Activated CD4-positive, alpha-beta memory T cell treated with anti-CD3 and anti-CD28 coated beads, Interleukin-2, amount 10 ng/mL, durations not matched to agents 7 days and 5 days (primary cell): ENCODE measurements around the gene CNST. TPM values are rescaled to one million over a fixed set of nuclear protein-coding genes. Genes with fewer than 3 reads are reported as not detected.
"Not testable (repeated sequence)": the region's sequence is repeated elsewhere in the genome, so short reads cannot be mapped to it uniquely, and the experiment has no call there.

ENCODE experiments used
- CTCF ChIA-PET: fragments of 350-600 bp; sonication (Branson Sonifier 250); formaldehyde crosslinking; loops from one replicate; lab custom pipeline; 2021; ENCODE audit warnings: antibody characterized with exemption, inconsistent platforms; lab: Charles Lee
- POLR2A ChIA-PET: fragments of 350-600 bp; sonication (Branson Sonifier 250); formaldehyde crosslinking; loops from one replicate; lab custom pipeline; 2021; ENCODE audit warnings: antibody characterized with exemption; lab: Charles Lee
- DNase-seq: peaks from one replicate; pipeline ENCODE4 v3.0.0-alpha.2; 2020
- H3K27ac Mint-ChIP-seq: one replicate; pipeline ENCODE4 v1.8.0; 2021; ENCODE audit warnings: mild to moderate bottlenecking, mixed read lengths
- H3K27me3 Mint-ChIP-seq: one replicate; pipeline ENCODE4 v1.8.0; 2021; ENCODE audit warnings: mixed read lengths
- H3K36me3 Mint-ChIP-seq: one replicate; pipeline ENCODE4 v1.8.0; 2021; ENCODE audit warnings: low read depth, mixed read lengths
- H3K4me1 Mint-ChIP-seq: one replicate; pipeline ENCODE4 v1.8.0; 2021; ENCODE audit warnings: mixed read lengths
- H3K4me3 Mint-ChIP-seq: one replicate; pipeline ENCODE4 v1.8.0; 2021; ENCODE audit warnings: mild to moderate bottlenecking, mixed read lengths
- H3K9me3 Mint-ChIP-seq: one replicate; pipeline ENCODE4 v1.8.0; 2021; ENCODE audit warnings: mixed read lengths
- total RNA-seq, 2 experiments: library from RNA; stranded (reverse); gene quantifications; one replicate each; pipeline ENCODE4 v1.2.3, GENCODE V29; 2021

The CNST gene
- total RNA-seq, 2 experiments from 2014 or later, result 36.2 to 39.3 TPM

- ChIA-PET POLR2A (no interaction called here), CTCF (interaction anchor here (0.9 to 1.2 kb wide), 2 partner anchors 13 to 155 kb away, joined by 3 to 4 read pairs; no protein-coding TSS in a partner anchor)
- Mint-ChIP-seq H3K27ac (no peak overlapping the region), H3K4me1 (no peaks in the 10 kb centered on the region), H3K4me3 (no peak overlapping the region), H3K27me3 (peaks cover 2% of the 10 kb centered on the region), H3K9me3 (peaks cover 13% of the 10 kb centered on the region), H3K36me3 (peaks cover 3% of the 10 kb centered on the region)
- DNase-seq, result no peak
Observed at GRCh38 chr1:246534114-246534513, 32.1 kb upstream of the CNST start.

- DNase-seq, result no peak
- peaks cover 4% of the 10 kb centered on the region for H3K36me3 Mint-ChIP-seq
- POLR2A ChIA-PET, result interaction anchor here (0.5 kb wide), 1 partner anchor 383 kb away, joined by 3 read pairs; no protein-coding TSS in a partner anchor
Observed at GRCh38 chr1:246537441-246537840, 28.8 kb upstream of the CNST start.

GRCh38 chr1:246537887-246538286 is 28.4 kb upstream of the CNST start:
- no peaks in the 10 kb centered on the region for H3K9me3 Mint-ChIP-seq
- H3K4me3 Mint-ChIP-seq, result no peak overlapping the region
- H3K4me1 Mint-ChIP-seq, result no peaks in the 10 kb centered on the region
- H3K27ac Mint-ChIP-seq, result no peak overlapping the region
- no peak for DNase-seq
- no peaks in the 10 kb centered on the region for H3K27me3 Mint-ChIP-seq
- H3K36me3 Mint-ChIP-seq, result peaks cover 4% of the 10 kb centered on the region
- ChIA-PET CTCF (no interaction called here), POLR2A (no interaction called here)

More at GRCh38 chr1:246537441-246537840, 28.8 kb upstream of the CNST start:
- H3K27ac Mint-ChIP-seq, result no peak overlapping the region
- no peak overlapping the region for H3K4me3 Mint-ChIP-seq
- no peaks in the 10 kb centered on the region for H3K4me1 Mint-ChIP-seq
- CTCF ChIA-PET, result no interaction called here
- H3K9me3 Mint-ChIP-seq, result no peaks in the 10 kb centered on the region
- no peaks in the 10 kb centered on the region for H3K27me3 Mint-ChIP-seq

GRCh38 chr1:246540738-246541491 is 25.3 kb upstream of the CNST start:
- CTCF ChIA-PET, result no interaction called here
- H3K27me3 Mint-ChIP-seq, result no peaks in the 10 kb centered on the region
- H3K4me3 Mint-ChIP-seq, result no peak overlapping the region

GRCh38 chr1:246544001-246544400 is 22.3 kb upstream of the CNST start:
- DNase-seq, result no peak
- no peaks in the 10 kb centered on the region for H3K27me3 Mint-ChIP-seq
- H3K4me3 Mint-ChIP-seq, result no peak overlapping the region
- H3K27ac Mint-ChIP-seq, result no peak overlapping the region
- no peaks in the 10 kb centered on the region for H3K9me3 Mint-ChIP-seq
- CTCF ChIA-PET, result no interaction called here
- POLR2A ChIA-PET, result no interaction called here
- H3K4me1 Mint-ChIP-seq, result no peaks in the 10 kb centered on the region
- peaks cover 21% of the 10 kb centered on the region for H3K36me3 Mint-ChIP-seq

More at GRCh38 chr1:246540738-246541491, 25.3 kb upstream of the CNST start:
- POLR2A ChIA-PET, result interaction anchor here (1.7 kb wide), 1 partner anchor 25 kb away, joined by 5 read pairs; the partner anchor contains the start of genes CNST and TFB2M
- Mint-ChIP-seq H3K4me1 (no peaks in the 10 kb centered on the region), H3K36me3 (peaks cover 14% of the 10 kb centered on the region), H3K27ac (no peak overlapping the region), H3K9me3 (no peaks in the 10 kb centered on the region)
- DNase-seq, result no peak

- no peak overlapping the region for H3K4me3 Mint-ChIP-seq
Observed at GRCh38 chr1:246549665-246550064, 16.6 kb upstream of the CNST start.

GRCh38 chr1:246550402-246550801 is 15.9 kb upstream of the CNST start:
- POLR2A ChIA-PET, result no interaction called here
- Mint-ChIP-seq H3K36me3 (peaks cover 37% of the 10 kb centered on the region), H3K4me3 (no peak overlapping the region), H3K27ac (no peak overlapping the region), H3K4me1 (no peaks in the 10 kb centered on the region), H3K9me3 (no peaks in the 10 kb centered on the region), H3K27me3 (no peaks in the 10 kb centered on the region)
- DNase-seq, result no peak
- CTCF ChIA-PET, result no interaction called here

More at GRCh38 chr1:246549665-246550064, 16.6 kb upstream of the CNST start:
- POLR2A ChIA-PET, result no interaction called here
- no peaks in the 10 kb centered on the region for H3K4me1 Mint-ChIP-seq
- peaks cover 33% of the 10 kb centered on the region for H3K36me3 Mint-ChIP-seq
- H3K9me3 Mint-ChIP-seq, result no peaks in the 10 kb centered on the region
- CTCF ChIA-PET, result no interaction called here
- DNase-seq, result no peak
- no peak overlapping the region for H3K27ac Mint-ChIP-seq
- H3K27me3 Mint-ChIP-seq, result no peaks in the 10 kb centered on the region

- CTCF ChIA-PET, result no interaction called here
- Mint-ChIP-seq H3K4me3 (no peak overlapping the region), H3K4me1 (no peaks in the 10 kb centered on the region), H3K9me3 (no peaks in the 10 kb centered on the region), H3K36me3 (peaks cover 42% of the 10 kb centered on the region), H3K27ac (no peak overlapping the region), H3K27me3 (no peaks in the 10 kb centered on the region)
- POLR2A ChIA-PET, result no interaction called here
- no peak for DNase-seq
Observed at GRCh38 chr1:246552110-246552509, 14.1 kb upstream of the CNST start.

GRCh38 chr1:246554201-246554600 is 12.1 kb upstream of the CNST start:
- Mint-ChIP-seq H3K4me1 (no peaks in the 10 kb centered on the region), H3K36me3 (peaks cover 45% of the 10 kb centered on the region), H3K27me3 (no peaks in the 10 kb centered on the region), H3K4me3 (no peak overlapping the region), H3K27ac (no peak overlapping the region), H3K9me3 (no peaks in the 10 kb centered on the region)
- no peak for DNase-seq
- ChIA-PET CTCF (interaction anchor here (0.6 kb wide), 1 partner anchor 56 kb away, joined by 3 read pairs; no protein-coding TSS in a partner anchor), POLR2A (no interaction called here)

- Mint-ChIP-seq H3K4me1 (peaks cover 3% of the 10 kb centered on the region), H3K9me3 (no peaks in the 10 kb centered on the region), H3K36me3 (peaks cover 41% of the 10 kb centered on the region), H3K27ac (no peak overlapping the region), H3K4me3 (no peak overlapping the region), H3K27me3 (no peaks in the 10 kb centered on the region)
- DNase-seq, result no peak
- ChIA-PET POLR2A (no interaction called here), CTCF (no interaction called here)
Observed at GRCh38 chr1:246558041-246558440, 8.2 kb upstream of the CNST start.

- H3K27me3 Mint-ChIP-seq, result no peaks in the 10 kb centered on the region
- peaks cover 36% of the 10 kb centered on the region for H3K36me3 Mint-ChIP-seq
- H3K4me3 Mint-ChIP-seq, result no peak overlapping the region
- peaks cover 9% of the 10 kb centered on the region for H3K4me1 Mint-ChIP-seq
- H3K27ac Mint-ChIP-seq, result peak overlapping the region; percentile 21
- H3K9me3 Mint-ChIP-seq, result no peaks in the 10 kb centered on the region
- POLR2A ChIA-PET, result no interaction called here
- CTCF ChIA-PET, result no interaction called here
- no peak for DNase-seq
Observed at GRCh38 chr1:246559310-246559709, 6.9 kb upstream of the CNST start.

GRCh38 chr1:246560833-246561232 is 5.4 kb upstream of the CNST start:
- H3K4me3 Mint-ChIP-seq, H3K27me3 Mint-ChIP-seq, DNase-seq, CTCF ChIA-PET, H3K27ac Mint-ChIP-seq, POLR2A ChIA-PET, H3K9me3 Mint-ChIP-seq: not testable (repeated sequence)
- H3K4me1 Mint-ChIP-seq, result peaks cover 18% of the 10 kb centered on the region
- H3K36me3 Mint-ChIP-seq, result peaks cover 27% of the 10 kb centered on the region

GRCh38 chr1:246564839-246565750 is 1.2 kb upstream of the CNST start:
- ChIA-PET POLR2A (interaction anchor here (0.9 to 2.2 kb wide), 8 partner anchors 18 to 645 kb away, joined by 3 to 7 read pairs (median 5); partner anchors contain the start of gene SMYD3), CTCF (interaction anchor here (0.8 to 1.4 kb wide), 2 partner anchors 67 to 79 kb away, joined by 3 read pairs; no protein-coding TSS in a partner anchor)
- peak overlapping the region; percentile 92 for H3K4me3 Mint-ChIP-seq

More at GRCh38 chr1:246564839-246565750, 1.2 kb upstream of the CNST start:
- no peak for DNase-seq
- no peaks in the 10 kb centered on the region for H3K27me3 Mint-ChIP-seq
- peak overlapping the region; percentile 94 for H3K27ac Mint-ChIP-seq
- peaks cover 36% of the 10 kb centered on the region for H3K4me1 Mint-ChIP-seq
- no peaks in the 10 kb centered on the region for H3K9me3 Mint-ChIP-seq
- H3K36me3 Mint-ChIP-seq, result peaks cover 9% of the 10 kb centered on the region
